ENCODE data around the gene LGALS1.

The LGALS1 gene

DNA sequence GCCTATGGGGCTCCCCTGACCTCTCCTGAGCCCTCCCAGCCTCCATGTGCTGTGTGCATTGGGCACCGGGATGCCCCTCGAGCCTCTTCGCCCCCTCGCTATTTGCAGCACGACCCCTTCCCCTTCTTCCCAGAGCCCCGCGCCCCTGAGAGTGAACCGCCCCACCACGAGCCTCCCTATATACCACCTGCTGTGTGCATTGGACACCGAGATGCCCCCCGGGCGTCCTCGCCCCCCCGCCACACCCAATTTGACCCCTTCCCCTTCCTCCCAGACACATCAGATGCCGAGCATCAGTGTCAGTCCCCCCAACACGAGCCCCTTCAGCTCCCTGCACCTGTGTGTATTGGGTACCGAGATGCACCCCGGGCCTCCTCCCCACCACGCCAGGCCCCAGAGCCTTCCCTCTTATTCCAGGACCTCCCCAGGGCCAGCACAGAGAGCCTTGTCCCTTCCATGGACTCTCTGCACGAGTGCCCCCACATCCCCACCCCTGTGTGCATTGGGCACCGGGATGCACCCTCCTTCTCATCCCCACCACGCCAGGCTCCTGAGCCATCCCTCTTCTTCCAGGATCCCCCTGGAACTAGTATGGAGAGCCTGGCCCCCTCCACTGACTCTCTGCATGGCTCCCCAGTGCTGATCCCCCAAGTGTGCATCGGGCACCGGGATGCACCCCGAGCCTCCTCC lies 50.3 kb downstream of the LGALS1 start:
- FAIRE-seq: no peak
- no peak for DNase-seq (ENCODE audit: insufficient read length, low spot score)
- no peak for TF ChIP-seq POLR2A (IDR thresholded peaks at IDR 0.05; ENCODE audit: low read depth, low read length)

DNA sequence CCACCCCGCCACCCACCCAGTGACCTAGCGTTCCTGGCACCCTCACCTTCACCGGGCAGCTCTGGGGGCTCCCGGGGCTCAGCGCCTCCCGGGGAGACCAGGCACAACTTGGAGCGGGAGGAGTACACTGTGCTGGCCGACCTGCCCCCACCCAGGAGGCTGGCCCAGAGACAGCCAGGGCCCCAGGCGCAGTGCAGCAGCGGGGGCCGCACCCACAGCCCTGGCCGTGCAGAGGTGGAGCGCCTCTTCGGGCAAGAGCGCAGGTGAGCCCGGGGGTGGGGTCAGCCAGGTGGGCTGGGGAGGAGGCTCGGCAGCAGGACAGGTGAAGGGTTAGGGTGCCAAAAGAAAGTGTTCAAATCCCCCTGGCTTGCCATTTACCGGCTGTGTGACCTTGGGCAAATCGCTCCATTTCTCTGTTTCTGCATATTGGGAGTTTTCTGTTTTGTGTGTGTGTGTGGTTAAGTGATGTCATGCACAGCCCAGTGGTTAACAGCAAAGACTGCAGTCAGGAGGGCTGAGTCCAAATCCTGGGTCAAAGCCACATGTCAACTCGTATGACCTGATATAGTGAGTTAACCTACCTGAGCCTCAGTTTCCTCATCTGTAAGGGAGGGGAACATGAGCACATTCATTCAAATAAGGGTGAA lies 50.9 kb downstream of the LGALS1 start:
- DNase-seq (ENCODE audit: insufficient read length, low spot score) (peak; percentile 51), FAIRE-seq (no peak)
- no peak for TF ChIP-seq POLR2A (IDR thresholded peaks at IDR 0.05; ENCODE audit: low read depth, low read length)

DNA sequence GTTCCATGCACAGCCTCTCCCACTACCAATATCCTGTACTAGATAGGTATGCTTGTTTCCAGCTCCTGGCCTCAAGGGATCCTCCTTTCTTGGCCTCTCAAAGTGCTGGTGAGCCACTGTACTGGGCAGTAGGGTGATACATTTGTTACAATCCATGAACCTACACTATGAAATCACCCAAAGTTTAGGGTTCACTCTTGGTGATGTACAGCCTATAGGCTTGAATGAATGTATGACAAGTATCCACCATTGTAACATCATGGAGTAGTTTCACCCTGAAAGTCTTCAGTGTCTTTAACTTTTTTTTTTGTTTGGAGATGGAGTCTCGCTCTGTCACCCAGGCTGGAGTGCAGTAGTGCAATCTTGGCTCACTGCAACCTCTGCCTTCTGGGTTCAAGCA lies 53.2 kb downstream of the LGALS1 start:
- TF ChIP-seq POLR2A (IDR thresholded peaks at IDR 0.05; ENCODE audit: low read depth, low read length): no peak

More for the DNA sequence above, 53.2 kb downstream of the LGALS1 start:
- no peak for DNase-seq (ENCODE audit: insufficient read length, low spot score)
- FAIRE-seq: no peak
